Coronary artery (tissue), 2 donors: ENCODE data around the gene MAPKBP1.

Experiments used
- DNase-seq: peaks from one replicate; pipeline ENCODE4 v3.0.0-alpha.2; 2017; ENCODE audit warnings: low spot score
- H3K27ac ChIP-seq, 2 donors: fragments of 200-600 bp; sonication (generic); one replicate each; pipeline ENCODE4 v1.5.1; 2016 to 2019
- H3K4me3 ChIP-seq: fragments of 200-600 bp; sonication (generic); 2 replicates; pipeline ENCODE4 v1.5.1; 2016; ENCODE audit warnings: mild to moderate bottlenecking, moderate library complexity
- TF ChIP-seq, protein P1 (sequence below): fragments of 200-600 bp; sonication (generic); IDR thresholded peaks from one replicate; pipeline ENCODE4 v1.5.1; 2019; ENCODE audit warnings: antibody characterized with exemption

Gene MAPKBP1

DNA sequence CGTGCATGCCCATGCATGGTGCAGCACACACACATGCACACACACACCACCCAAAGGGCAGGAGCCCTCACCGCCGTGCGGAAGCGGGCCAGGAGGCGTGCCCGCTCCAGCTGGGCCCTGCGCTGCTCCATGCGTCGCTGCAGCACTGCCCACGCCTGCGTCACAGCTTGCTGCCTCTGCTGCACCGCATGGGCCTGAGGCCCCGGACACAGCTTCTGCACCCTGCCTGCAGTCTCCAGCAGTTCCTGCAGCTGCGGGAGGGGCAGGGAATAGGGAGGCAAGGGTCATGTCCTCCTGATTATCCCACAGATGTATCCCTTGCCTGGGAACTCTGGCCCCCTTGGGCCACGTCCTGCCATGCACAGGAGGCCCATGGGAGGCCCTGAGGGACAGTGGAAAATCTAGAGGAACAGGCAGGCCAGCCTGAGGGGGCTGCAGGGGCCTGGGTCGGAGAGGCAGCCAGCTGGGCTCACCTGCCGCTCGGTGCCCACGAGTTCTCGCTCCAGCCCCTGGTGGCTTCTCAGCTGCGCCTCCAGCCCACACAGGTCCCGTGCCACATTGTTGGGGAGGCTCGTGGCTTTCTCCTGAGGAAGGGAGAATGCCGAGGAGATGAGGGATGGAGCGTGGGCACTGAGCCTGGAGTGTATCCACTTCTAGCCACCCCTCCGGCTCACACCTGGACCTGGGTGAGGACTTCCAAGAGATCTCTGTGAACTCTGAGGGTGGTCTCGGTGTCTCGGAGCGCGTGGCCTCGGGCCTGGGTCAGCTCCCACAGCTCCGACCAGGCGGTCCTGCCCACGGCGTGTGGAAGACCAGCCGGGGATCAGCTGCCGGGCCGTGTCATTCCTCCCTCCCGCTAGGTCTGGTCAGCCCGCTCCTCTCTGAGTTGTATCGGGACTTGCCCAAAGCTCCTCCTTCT is 95.7 kb downstream of the MAPKBP1 start:
- Histone ChIP-seq H3K4me3 (no peak overlapping the region), H3K27ac (no peak overlapping the region)
- no peak for DNase-seq
- TF ChIP-seq, protein P1, sequence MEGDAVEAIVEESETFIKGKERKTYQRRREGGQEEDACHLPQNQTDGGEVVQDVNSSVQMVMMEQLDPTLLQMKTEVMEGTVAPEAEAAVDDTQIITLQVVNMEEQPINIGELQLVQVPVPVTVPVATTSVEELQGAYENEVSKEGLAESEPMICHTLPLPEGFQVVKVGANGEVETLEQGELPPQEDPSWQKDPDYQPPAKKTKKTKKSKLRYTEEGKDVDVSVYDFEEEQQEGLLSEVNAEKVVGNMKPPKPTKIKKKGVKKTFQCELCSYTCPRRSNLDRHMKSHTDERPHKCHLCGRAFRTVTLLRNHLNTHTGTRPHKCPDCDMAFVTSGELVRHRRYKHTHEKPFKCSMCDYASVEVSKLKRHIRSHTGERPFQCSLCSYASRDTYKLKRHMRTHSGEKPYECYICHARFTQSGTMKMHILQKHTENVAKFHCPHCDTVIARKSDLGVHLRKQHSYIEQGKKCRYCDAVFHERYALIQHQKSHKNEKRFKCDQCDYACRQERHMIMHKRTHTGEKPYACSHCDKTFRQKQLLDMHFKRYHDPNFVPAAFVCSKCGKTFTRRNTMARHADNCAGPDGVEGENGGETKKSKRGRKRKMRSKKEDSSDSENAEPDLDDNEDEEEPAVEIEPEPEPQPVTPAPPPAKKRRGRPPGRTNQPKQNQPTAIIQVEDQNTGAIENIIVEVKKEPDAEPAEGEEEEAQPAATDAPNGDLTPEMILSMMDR = no peak

DNA sequence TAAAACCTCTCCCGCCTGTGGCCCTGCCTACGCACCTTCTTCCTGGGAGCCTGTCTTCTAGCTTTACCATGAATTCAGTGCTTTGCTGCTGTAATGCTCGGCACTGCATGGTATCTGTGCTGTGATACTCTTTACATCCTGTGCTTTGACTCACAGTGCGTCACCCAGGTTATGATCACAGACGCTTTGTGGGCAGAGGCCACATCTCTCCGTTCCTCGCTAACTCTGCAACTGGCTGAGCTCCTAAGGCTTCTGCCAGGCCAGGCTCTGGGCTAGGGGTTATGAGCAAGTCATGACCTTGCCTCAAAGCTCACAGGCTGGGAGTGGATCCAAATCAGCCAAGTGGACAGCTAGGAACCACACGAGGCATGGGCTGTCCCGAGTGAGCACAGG is 96.4 kb downstream of the MAPKBP1 start:
- TF ChIP-seq, protein P1 = no peak

DNA sequence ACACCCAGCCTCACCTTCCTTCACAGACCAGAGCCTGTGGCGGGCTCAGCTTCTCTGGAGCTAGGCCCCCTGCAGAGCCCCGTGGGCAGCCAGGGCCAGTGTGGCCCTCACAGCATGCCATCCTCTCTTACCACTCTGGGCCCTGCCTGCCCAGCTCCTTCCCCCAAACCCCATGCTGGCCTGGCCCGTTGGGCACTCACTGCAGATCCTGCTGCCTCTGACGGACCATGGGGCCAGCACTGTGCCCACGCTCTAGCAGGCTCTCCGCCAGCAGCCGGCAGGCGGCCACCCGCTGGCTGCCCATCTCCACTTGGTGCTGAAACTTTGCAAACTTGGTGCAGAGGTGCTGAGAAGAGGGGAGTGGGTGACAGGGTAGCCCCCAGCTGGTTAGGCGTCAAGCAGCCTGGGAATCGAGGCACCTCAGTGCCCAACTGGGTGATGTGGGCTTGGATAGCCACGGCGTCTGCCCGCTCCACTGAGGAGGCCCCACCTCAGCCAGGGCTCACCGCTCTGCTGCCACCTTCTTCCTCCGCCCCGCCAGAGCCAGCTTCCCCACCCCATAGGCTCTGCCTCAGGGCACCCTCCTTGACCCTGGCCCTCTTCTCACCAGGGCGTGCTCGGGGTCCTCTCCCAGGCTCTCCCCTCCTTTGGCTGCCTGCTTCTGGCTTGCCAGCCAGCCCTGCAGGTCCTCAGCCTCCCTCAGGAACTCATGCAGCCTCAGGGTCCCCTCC is 97.1 kb downstream of the MAPKBP1 start:
- TF ChIP-seq, protein P1 = no peak
- no peak for DNase-seq
- Histone ChIP-seq H3K27ac (no peak overlapping the region), H3K4me3 (no peak overlapping the region)

More for the DNA sequence above, 96.4 kb downstream of the MAPKBP1 start:
- no peak for DNase-seq
- no peak overlapping the region for H3K27ac ChIP-seq
- no peak overlapping the region for H3K4me3 ChIP-seq

DNA sequence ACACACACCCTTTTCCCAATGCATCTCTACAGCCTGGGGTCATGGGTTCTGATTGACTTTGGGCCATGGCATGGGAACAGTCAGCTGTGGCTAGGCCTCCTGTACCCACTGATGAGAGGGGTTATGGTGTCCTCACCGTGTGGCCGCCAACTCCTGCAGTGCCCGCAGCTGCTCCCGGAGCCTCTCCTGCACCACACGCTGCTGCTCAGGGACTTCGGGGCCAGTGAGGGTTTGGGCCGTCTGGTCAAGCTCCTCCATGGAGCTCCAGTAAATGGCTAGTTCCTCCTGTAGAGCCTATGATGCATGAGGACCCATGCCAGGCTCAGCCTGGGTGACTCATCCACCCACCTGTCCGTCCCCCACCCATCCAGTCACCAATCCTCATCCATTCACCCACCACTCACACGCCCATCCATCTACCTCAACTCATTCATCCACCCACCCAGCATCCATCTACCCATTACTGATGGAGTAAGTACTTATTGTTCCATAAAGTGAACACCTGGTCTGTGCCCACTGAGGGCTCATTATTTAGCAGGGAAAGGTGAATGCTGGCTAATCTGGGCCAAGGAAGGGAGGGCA is 98.0 kb downstream of the MAPKBP1 start:
- no peak for DNase-seq
- Histone ChIP-seq H3K4me3 (no peak overlapping the region), H3K27ac (no peak overlapping the region)
- TF ChIP-seq, protein P1 = no peak

DNA sequence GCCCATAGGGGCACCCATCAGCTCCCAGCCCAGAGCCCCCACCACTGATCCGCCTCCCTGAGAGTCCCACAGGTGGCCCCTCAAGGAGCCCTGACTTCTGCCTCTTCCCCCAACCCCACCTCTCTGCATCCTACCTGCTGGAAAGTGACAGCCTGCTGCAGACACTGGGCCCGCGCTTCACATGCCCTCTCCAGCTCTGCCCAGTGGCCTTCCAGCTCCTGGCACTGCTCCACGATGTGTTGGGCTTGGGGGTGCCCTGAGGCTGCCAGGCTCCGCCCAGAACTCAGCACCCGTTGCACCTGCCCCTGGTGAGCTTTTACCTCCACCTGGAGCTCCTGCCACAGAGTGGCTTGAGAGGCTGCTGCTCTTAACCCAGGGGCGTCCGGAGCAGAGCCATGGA is 99.4 kb downstream of the MAPKBP1 start:
- DNase-seq = no peak
- Histone ChIP-seq H3K27ac (no peak overlapping the region), H3K4me3 (no peak overlapping the region)
- TF ChIP-seq, protein P1 = no peak

DNA sequence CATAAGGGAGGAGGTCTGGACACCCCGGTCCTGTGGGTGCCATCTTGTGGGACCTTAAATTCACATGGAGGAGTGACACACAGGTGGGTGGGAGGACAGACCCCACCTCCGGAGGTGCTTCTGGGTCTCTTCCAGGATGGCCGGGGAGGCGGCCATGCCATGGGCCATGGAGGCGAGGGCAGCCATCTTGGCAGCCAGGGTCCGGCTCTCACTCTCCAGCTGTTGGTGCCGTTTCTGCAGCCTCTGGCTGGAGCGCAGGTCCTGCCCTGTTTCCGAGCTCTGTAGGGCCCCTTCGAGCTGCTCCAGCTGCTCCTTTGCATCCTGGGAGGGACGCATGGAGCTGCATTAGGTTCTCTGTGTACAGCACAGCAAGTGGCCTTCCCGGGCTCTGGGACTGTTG is 100.5 kb downstream of the MAPKBP1 start:
- H3K27ac ChIP-seq = no peak overlapping the region
- no peak overlapping the region for H3K4me3 ChIP-seq
- TF ChIP-seq, protein P1 = no peak
- no peak for DNase-seq
